AG04449 (cell line): ENCODE data around the gene USP24.

Experiments
- CTCF ChIA-PET: fragments of 350-600 bp; formaldehyde crosslinking; extraction: SDS; loops from one replicate; lab custom pipeline; 2021; ENCODE audit warnings: antibody characterized with exemption; lab: Yijun Ruan, JAX
- POLR2A ChIA-PET: fragments of 400-600, 350-600 bp; formaldehyde crosslinking; extraction: SDS; loops from one replicate; lab custom pipeline; 2020; ENCODE audit warnings: antibody characterized with exemption, inconsistent platforms; lab: Yijun Ruan, JAX
- DNase-seq: peaks from one replicate; pipeline ENCODE4 v3.0.0-alpha.2; 2010; ENCODE audit warnings: low read depth, low spot score
- H3K4me3 ChIP-seq: 2 replicates; pipeline ENCODE4 v1.5.1; 2011; ENCODE audit warnings: low read depth, mild to moderate bottlenecking, control low read depth, low read length
- CTCF ChIP-seq: IDR thresholded peaks from one replicate; pipeline ENCODE4 v1.5.1; 2011; ENCODE audit warnings: mild to moderate bottlenecking, moderate library complexity, low read length, control low read depth, inconsistent platforms; ENCODE audit not compliant: insufficient read depth; ENCODE audit errors: missing control alignments

USP24 gene

GRCh38 chr1:55018395-55018794 lies 196.8 kb downstream of the USP24 start:
- ChIA-PET CTCF (interaction anchor here (2.0 to 17.8 kb wide), 3 partner anchors 12 to 72 kb away, joined by 8 to 656 read pairs (median 59); no protein-coding TSS in a partner anchor), POLR2A (no interaction called here)
- no peak for DNase-seq
- TF ChIP-seq CTCF: no peak
- H3K4me3 ChIP-seq: no peak overlapping the region
